ENCODE measurements around the gene WASL. TPM values are rescaled to one million over a fixed set of nuclear protein-coding genes. Genes with fewer than 3 reads are reported as not detected.
"Not testable (repeated sequence)": the region's sequence is repeated elsewhere in the genome, so short reads cannot be mapped to it uniquely, and the experiment has no call there.

WASL gene
- total RNA-seq, 6 experiments from 2014 or later, result 22.7 to 27.6 (median 26.5) TPM

- Mint-ChIP-seq H3K36me3 (ENCODE audit: low read depth) (no peaks in the 10 kb centered on the region), H3K9me3 (no peaks in the 10 kb centered on the region), H3K4me3 (no peak overlapping the region), H3K4me1 (ENCODE audit: low read depth) (peaks cover 14% of the 10 kb centered on the region), H3K27ac (no peak overlapping the region), H3K27me3 (ENCODE audit: insufficient read depth) (no peaks in the 10 kb centered on the region; the same call in 1 of the 2 replicates)
- no peak for DNase-seq
- no peak for TF ChIP-seq CTCF (IDR thresholded peaks at IDR 0.05)
These were observed 110.9 kb downstream of the WASL start for GRCh38 chr7:123637878-123638277.

- no peak overlapping the region for H3K27ac Mint-ChIP-seq
- H3K9me3 Mint-ChIP-seq, result no peaks in the 10 kb centered on the region
- no peak overlapping the region for H3K4me3 Mint-ChIP-seq
- peak; percentile 15; the same call in 1 of the 2 replicates for TF ChIP-seq CTCF (IDR thresholded peaks at IDR 0.05)
- H3K36me3 Mint-ChIP-seq (ENCODE audit: low read depth), result no peaks in the 10 kb centered on the region
- no peaks in the 10 kb centered on the region; the same call in 1 of the 2 replicates for H3K27me3 Mint-ChIP-seq (ENCODE audit: insufficient read depth)
- peaks cover 16% of the 10 kb centered on the region for H3K4me1 Mint-ChIP-seq (ENCODE audit: low read depth)
- no peak for DNase-seq
These were observed 111.6 kb downstream of the WASL start for GRCh38 chr7:123637203-123637602.

GRCh38 chr7:123635551-123636359 lies 113.0 kb downstream of the WASL start:
- H3K27ac Mint-ChIP-seq, result no peak overlapping the region

GRCh38 chr7:123634011-123634573 lies 114.7 kb downstream of the WASL start:
- not testable (repeated sequence) for H3K36me3 Mint-ChIP-seq (ENCODE audit: low read depth)

More at GRCh38 chr7:123635551-123636359, 113.0 kb downstream of the WASL start:
- no peaks in the 10 kb centered on the region; the same call in 1 of the 2 replicates for H3K27me3 Mint-ChIP-seq (ENCODE audit: insufficient read depth)
- no peaks in the 10 kb centered on the region for H3K9me3 Mint-ChIP-seq
- H3K36me3 Mint-ChIP-seq (ENCODE audit: low read depth), result no peaks in the 10 kb centered on the region
- peak; percentile 78 for TF ChIP-seq CTCF (IDR thresholded peaks at IDR 0.05)
- peaks cover 16% of the 10 kb centered on the region for H3K4me1 Mint-ChIP-seq (ENCODE audit: low read depth)
- DNase-seq, result peak; percentile 33
- H3K4me3 Mint-ChIP-seq, result no peak overlapping the region

GRCh38 chr7:123633553-123633952 lies 115.2 kb downstream of the WASL start:
- DNase-seq, result peak; percentile 53
- Mint-ChIP-seq H3K36me3 (ENCODE audit: low read depth) (no peaks in the 10 kb centered on the region), H3K27ac (no peak overlapping the region), H3K27me3 (ENCODE audit: insufficient read depth) (no peaks in the 10 kb centered on the region; the same call in 1 of the 2 replicates), H3K4me3 (peak overlapping the region; percentile 23; the same call in 1 of the 2 replicates), H3K4me1 (ENCODE audit: low read depth) (peaks cover 16% of the 10 kb centered on the region), H3K9me3 (no peaks in the 10 kb centered on the region)
- no peak for TF ChIP-seq CTCF (IDR thresholded peaks at IDR 0.05)

More at GRCh38 chr7:123634011-123634573, 114.7 kb downstream of the WASL start:
- H3K27me3 Mint-ChIP-seq (ENCODE audit: insufficient read depth); H3K27ac Mint-ChIP-seq; H3K4me3 Mint-ChIP-seq; DNase-seq; H3K9me3 Mint-ChIP-seq: not testable (repeated sequence)
- H3K4me1 Mint-ChIP-seq (ENCODE audit: low read depth), result peaks cover 16% of the 10 kb centered on the region

- Mint-ChIP-seq H3K4me3 (no peak overlapping the region), H3K9me3 (no peaks in the 10 kb centered on the region), H3K36me3 (ENCODE audit: low read depth) (no peaks in the 10 kb centered on the region), H3K27ac (no peak overlapping the region), H3K4me1 (ENCODE audit: low read depth) (peaks cover 16% of the 10 kb centered on the region), H3K27me3 (ENCODE audit: insufficient read depth) (no peaks in the 10 kb centered on the region)
- no peak for TF ChIP-seq CTCF (IDR thresholded peaks at IDR 0.05)
- DNase-seq, result no peak
These were observed 116.0 kb downstream of the WASL start for GRCh38 chr7:123632808-123633207.

Data from HFFc6 (cell line).